HG03097 (cell line): ENCODE measurements around the gene RBMS3.
A peak's percentile ranks its signal among the peaks of the same experiment; 100 is the strongest.

Experiments
- ATAC-seq: cut with Tn5 transposase; IDR thresholded peaks from one replicate; pipeline ENCODE4 v1.9.1; 2021; ENCODE audit not compliant: unreplicated experiment, low FRiP score

Gene RBMS3

DNA sequence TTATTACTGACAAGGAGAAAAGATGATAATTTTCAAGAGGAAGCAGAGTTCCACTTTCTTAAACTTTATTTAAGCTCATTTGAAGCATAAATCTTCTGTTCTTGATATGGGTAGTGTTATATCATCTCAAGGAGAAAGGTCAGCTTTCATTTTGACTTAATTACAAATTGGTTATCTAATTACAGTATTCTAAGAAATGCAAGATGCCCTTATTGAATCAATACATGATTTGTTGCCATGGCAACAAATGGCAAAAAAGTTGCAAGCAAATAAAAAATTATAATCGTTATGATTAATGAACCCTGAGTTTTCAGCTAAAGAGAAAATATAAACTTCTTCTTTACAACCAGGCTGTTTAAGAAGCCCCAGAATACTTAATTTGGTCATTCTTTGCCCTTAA lies 622.7 kb downstream of the RBMS3 start:
- ATAC-seq = no peak

DNA sequence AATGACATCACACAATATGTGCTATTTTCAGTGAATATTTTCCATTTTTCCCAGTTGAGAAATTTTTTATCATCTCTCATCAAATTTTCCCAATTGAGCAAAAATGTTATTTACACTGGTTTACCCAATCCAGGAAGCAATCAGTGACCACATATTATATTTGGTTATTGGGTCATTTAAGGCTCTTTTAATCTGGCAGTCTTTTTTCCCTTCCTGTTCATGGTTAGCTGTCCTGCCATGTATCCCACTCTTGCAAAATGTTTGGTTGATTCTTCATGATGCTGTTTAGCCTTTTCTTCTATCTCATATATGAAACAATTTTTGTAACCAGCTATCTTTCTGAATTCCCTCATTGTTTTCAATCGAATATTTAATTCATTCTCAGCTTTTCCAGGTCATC lies 626.0 kb downstream of the RBMS3 start:
- no peak for ATAC-seq

DNA sequence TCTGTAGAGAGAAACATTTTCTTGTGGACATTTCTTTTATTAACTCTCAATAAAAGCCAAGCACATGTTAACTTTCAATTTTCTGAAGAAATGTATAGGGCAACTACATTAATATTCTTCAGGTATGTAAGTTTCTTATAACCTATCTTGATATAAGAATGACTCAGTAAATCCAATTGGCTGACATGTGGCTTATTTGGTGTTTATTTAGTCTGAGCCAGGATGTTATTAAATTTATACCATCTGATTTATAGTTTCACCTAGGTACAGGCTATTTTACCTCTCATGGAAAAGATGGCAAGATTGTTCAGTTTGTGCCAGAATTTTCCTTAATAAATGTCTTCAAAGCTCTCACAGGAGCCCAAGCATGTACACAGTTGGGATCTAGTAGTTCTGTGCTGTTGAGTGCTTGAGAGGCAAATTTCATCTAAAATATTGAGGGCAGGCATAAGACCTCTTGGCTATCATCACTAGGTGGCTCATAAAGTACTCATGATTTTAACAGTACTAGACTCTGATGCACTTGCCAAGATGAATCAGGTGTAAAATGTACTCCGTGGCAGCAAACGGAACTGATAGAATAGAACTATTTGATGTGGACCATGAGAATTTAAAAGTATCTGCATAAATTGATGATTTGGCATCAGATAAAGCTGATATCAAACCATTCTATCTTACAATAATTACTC lies 631.9 kb downstream of the RBMS3 start:
- ATAC-seq = no peak

DNA sequence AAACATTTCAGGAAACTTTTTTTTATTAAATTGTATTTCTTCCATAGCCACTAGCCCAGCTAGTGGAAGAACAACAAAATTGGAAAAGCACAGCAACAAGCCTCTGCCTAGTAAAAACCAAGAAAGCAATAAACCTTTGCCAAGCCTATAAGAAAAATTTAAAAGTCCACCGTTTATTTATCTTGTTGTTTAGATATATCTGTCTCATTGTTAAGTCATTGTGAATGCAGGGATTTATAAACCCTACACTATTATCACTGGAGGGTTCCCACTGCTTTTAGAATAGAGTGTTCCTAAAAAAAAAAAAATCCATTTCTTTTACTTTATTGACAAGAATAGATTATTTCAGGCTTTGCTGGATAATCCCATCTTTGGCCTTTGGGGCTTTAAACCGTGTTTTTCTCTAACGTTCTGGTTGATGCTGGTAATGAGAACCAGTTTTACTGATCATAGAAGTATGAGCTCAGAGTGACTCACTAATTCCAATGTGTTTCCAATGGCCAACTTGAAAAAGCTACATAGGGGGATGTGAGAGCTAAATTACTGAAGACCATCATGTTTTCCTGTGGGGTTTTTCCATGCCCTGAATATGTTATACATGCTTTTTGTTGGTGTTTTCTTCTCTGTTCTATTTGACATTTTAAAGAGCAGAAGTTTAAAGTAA lies 634.1 kb downstream of the RBMS3 start:
- no peak for ATAC-seq

DNA sequence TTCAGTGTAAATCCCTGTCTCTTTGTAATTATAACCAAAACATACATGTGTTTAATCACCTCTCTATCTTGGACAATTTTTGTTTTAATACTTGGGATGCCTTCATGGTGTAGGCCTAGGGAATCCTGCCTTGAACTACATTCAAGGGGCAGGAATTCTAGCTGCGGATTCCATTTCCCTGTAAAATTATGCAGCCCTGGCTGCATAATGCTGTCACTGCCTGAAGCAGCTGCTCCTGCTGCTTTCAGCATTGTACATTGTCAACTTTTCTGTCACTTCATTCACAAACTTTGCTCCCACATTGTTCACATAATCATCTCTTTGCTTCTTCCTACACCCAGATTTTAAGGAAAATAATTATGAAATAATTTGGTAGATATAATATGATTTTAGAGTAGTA lies 638.7 kb downstream of the RBMS3 start:
- no peak for ATAC-seq

DNA sequence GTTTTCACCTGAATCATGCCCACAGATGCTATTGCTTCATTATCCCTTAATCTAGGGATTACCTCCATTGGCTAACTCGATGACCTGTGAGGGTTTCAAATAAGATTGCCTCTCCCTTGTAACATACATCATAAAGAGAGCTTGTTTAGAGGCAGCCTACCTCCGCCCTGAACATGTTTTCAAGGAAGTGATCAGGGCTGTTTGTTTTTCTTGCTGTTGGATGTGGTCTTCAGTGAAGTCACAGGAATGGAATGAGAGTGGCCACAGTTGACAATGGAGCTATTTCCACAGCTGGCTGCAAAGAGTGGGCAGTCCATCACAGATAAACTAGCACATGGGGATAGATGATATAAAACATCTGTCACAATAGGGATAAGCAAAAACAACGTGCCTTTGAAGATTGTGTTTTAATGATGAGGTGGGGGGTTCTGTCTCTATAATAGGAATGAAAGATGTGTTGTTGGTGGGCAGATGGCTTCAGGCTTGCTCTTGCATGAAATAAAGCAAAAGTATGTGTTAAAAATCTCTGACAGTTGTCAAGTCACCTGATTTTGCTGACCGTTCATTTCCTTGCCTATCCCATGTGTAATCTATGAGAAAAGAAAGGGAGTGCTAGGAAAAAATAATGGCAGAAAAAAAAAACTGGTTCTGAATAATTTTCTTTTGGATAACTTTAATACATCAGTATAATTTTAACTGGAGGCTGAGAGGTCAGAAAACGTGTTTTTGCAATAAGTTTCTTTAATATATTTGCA lies 642.3 kb downstream of the RBMS3 start:
- ATAC-seq = no peak

DNA sequence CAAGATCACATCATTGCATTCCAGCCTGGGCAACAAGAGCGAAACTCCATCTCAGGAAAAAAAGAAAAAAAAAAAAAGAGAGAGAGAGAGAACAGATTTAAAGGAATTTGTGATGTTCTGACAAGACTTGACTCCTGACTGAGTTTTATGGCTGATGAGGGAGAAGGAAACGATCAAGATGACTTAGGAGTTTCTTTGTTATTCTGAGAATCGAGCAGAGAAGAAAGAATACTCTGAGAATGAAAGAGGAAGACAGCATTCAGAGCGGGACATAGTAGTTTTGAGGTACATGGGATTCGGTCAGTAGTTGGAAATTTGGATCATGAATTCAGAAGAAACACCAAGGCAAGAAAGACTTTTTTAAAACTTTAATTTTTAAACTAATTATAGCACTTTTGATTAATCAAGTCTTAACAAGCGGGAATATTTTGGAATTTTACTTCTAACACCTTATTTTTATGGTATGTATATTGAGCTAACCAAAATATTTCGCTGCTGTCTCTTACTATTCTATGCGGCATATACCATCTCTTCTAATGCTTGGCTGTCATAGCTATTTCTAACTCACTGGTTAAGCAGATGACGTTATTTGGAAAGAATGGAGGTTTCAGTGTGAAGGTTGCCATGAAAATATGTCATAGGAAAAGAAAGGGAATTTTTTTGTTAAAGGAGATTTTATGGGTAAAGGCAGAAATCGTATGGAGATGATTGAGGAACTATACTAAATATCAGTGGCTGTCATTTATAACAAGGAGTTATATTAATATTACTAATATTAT lies 644.1 kb downstream of the RBMS3 start:
- ATAC-seq = no peak

DNA sequence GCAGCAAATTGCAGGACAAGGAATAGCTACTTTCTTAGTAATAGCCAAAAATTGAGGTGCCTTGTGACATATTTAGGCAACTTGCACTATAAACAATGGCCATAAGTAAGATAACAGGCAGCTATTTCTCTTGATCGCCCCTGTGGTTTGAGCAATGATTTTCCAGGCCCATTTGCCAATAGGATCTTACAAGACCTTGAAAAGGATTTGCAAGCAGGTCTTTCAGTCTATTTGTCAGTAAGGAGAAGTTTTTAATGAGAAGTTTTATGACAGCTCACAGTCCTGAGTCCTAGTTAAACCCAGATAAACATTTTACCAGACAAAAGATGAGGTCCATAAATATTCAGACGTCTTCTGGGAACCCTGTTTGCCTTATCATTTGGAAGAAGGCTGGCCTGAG lies 645.5 kb downstream of the RBMS3 start:
- ATAC-seq = no peak

DNA sequence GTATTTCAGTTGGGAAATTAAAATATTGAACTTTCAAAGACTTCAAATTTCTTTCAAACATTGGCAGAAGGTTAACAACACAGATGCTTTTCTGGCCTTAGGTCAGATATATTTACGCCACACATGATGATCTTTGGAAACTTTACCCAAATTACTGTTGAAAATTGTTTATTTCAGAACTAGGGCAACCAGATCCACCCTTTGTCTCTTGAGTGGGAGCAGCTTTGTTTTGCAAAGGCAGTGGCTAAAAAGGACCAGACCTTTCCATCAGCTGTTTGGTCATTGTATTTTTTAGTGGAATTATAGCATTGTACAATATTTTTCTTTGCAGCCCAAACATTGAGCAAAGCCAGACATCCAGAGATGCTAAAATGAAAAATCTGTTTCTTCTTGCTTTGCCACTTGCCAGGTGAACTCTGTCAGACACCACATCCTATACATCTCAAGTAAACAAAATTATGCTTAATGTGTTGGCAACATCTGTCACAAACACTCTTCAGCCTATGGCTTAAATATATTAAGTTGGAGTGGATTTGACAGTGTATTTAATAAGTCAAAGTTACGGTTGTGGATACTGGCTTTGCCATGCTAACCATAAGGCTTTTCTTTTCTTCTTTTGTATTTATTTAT lies 651.9 kb downstream of the RBMS3 start:
- ATAC-seq = no peak

DNA sequence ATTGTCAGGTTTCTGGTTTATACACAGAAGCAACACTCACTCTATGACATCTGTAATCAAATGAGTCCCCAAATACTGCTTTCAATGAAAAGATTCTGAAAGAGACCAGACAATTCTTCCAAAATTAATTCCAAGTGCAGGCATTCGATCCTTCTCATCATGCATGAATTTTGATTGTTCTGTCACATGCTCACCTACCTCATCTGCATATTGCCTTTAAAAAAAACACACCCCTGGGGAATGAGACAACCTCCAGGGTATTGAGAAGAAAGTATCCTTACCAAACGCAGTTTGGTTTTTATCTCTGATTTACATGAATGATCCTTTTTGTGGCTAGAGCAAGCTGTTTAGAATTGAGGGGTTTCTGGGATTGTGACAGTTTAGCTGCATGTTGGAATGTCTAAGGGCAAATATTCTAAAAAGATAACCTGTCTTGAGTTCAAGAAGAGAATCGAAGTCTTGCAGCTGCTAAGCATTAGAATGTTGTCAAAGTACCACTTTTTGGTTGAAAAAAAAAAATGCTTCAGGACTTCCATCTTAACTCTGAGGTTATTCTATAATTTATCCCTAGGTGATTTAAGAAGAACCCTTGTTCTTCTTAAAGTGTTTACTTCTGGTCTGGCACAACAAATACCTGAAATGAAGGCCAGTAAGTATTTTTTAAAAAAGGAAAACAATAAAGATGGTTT lies 653.1 kb downstream of the RBMS3 start:
- ATAC-seq = no peak

DNA sequence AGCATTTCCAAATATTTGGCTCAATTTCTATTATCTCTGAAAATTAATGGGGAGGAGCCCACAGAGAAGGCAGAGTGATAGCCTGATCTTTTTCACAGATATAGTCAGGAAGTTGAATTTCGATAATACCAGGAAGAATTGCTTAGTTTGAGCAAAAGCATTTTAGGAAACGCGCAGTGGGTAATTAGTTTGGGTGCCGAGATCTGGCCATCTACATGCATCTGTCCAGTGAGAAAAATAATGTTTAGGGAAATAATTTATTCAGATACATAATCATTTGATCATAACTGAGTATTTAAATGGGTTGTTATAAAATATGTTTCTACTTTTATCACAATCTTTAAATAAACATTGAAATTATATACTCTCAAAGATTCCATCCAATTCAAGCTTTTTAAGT lies 653.9 kb downstream of the RBMS3 start:
- no peak for ATAC-seq

DNA sequence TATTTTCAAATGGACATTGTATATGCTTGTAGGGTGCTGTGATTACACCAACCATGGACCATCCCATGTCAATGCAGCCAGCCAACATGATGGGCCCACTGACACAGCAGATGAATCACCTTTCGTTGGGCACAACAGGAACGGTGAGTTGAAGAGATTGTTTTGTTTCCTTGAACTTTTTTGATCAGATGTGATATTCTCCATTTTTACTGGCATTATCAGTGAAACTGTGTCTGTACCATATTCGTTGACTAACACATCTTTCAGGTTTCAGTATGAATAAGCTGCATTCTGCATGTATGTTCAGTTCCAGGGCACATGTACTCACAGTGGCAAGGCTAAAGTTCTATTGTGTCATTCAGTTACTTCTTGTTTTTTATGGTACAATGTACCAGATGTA lies 655.2 kb downstream of the RBMS3 start:
- peak; percentile 86 for ATAC-seq

DNA sequence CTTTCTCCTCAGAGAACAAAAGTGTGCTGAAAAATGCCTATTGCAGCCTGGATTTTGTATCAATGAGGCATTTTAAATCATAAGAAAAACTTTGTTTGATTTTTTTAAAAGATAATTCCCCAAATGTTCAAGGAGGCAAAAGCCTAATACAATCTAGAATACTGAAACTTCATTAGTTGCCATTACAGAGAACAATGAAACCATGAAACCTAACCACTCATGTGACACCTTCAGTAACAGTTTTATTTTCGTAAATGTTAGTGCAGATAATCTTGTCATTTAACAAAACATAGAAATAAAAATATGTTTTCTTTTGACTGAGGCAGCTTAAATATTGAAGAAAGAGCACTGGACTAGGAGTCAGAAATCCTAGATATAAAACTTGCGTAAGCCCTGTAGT lies 655.9 kb downstream of the RBMS3 start:
- ATAC-seq = no peak

DNA sequence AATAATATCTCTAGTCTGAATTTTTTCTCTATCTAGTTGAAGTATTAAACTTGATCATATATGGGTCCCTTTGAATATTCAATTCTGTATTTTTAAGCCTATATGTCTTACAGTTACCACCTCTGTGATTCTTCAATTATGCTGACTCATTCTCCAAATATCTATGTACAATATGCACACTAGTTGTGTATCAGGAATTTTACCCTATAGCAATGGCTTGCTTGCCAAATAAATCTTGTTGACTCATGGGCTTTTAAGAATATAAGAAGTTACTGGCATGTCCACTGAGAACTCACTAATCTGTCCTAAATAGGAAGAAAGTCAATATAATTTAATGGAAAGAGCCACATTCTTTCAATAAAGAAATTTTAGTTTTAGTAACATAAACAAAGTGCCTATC lies 656.3 kb downstream of the RBMS3 start:
- ATAC-seq = no peak

DNA sequence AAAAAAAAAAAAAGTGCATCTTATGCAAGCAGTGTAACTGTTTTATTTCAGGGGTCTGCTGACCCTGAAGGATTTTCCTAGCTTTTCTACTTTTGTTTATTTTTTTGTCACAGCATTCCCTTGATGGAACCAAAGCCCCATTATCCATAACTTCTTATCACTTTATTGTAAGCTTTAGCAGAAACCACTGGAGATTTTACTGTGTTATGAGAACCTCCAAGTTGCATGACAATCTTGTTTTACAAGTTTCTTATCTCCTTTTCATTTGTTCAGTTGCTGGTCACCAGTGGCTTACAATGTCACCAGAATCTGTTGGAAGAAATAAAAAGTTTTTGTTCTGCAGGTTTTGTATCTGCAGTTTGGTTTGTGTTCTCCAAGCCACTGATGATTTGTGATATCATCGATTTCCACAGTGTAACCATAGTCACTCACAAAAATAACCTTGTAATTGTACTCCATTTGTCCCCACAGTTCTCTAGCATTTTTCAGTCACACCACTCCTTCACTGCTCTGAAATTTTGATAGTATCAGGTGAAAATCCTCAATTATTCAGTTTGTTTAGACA lies 660.0 kb downstream of the RBMS3 start:
- ATAC-seq = no peak

DNA sequence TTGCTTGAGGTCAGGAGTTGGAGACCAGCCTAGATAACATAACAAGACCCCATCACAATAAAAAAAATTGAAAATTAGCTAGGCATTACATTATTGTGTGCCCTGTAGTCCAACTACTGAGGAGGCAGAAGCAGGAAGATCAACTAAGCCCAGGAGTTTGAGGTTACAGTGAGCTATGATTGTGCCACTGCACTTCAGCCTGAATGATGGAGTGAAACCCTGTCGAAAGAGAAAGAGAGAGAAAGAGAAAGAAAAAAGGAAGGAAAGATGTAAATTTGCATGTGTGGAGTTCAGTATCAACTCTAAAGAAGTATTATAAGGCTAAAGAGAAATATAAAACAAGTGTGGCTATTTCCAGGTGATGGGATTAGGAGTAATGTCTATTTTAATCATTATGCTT lies 661.4 kb downstream of the RBMS3 start:
- no peak for ATAC-seq

DNA sequence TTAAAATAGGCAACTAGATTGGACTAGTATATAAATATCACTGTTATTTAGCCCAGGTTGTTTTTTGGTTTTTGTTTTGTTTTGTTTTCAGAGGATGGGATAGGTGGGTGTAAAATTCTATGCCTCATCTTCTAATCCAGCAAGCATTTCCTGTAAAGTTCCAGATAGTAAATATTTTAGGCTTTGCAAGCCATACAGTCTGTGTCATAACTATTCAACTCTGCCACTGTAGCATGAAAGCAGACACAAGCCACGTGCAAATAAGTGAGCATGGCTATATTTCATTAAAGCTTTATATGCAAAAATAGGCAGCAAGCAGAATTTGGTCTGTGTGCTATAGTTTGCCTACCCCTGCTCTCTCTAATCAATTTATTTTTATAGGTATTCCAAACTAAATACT lies 668.3 kb downstream of the RBMS3 start:
- ATAC-seq = no peak

DNA sequence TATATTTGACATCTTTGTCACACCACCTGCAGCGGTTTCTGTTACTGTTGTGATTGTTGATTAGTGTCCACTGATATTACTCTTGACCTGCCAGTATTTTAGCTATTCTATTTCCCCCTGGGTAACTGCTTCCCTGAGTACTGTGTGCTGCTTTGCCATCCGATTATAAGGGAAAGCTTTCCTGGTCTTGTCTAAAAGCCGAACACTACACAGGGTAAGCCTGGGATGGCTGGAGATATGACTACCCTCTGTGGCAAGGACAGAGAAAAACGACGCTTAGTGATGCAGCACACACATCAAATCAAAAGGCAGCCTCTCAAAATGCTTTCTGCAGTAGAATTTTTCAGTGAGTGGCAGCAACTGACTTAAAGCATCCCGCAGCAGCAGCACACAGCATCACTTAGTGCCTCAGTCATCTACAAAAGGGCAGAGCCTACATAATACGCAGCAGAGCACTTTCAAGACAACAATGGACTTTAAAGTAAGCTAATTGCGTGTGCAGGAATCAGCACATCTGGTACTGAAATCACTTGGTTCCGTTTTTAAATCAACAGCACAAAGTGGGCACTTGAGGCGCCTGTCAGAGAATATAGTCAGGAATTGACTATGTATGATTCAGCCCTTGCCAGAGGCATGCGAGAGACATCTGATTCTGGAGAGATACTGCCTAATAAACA lies 669.2 kb downstream of the RBMS3 start:
- no peak for ATAC-seq

DNA sequence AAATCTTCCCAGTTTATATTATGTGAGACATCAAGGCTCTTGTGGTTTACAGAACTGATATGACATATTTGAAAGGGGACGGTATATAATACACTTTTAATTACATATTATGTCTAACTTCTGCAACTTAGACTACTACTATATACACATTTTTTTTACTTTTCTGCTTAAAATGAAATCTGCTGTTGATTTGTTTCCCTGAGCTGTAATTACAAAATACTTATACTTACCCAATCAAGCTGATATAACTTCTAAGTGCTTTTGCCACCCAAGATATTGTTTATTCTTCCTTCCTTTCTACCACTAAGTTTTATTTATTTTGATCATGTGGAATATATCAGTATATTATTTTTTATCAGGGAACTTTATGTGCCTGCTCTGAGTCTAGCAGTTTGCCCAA lies 671.6 kb downstream of the RBMS3 start:
- ATAC-seq = no peak
